ENCODE results near the gene ACCSL.

- no peak for TF ChIP-seq CTCF (conservative IDR thresholded peaks at IDR 0.05; ENCODE audit: low read depth, low read length)
- TF ChIP-seq EZH2 (IDR thresholded peaks at IDR 0.05; ENCODE audit: low read length, unreplicated experiment) = no peak
- TF ChIP-seq EZH2phosphoT487 (IDR thresholded peaks at IDR 0.05; ENCODE audit: borderline replicate concordance, low read length) = no peak
These were observed 41.1 kb downstream of the ACCSL start for GRCh38 chr11:44088871-44089270.
